ENCODE results near the gene LMAN2.
"Not testable (repeated sequence)": the region's sequence is repeated elsewhere in the genome, so short reads cannot be mapped to it uniquely, and the experiment has no call there.

Gene LMAN2

DNA sequence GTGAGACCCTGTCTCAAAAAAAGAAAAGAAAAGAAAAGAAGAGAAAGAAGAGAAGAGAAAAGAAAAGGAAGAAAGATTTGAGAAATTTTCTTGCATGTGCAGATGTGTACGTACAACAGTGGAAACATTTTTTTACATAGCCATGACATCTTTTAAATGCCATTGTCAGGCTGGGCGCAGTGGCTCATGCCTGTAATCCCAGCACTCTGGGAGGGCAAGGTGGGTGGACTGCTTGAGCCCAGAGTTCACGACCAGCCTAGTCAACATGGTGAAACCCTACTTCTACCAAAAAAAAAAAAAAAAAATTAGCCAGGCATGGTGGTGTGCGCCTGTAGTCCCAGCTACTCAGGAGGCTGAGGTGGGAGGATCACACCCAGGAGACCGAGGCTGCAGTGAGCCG, 6.6 kb downstream of the LMAN2 start:
- H3K4me3 ChIP-seq (ENCODE audit: insufficient read depth, low read length, poor library complexity, severe bottlenecking): no peak overlapping the region
- H4K20me1 ChIP-seq (ENCODE audit: low read depth, low read length): no peaks in the 10 kb centered on the region; the same call in 1 of the 2 replicates
- peaks cover 15% of the 10 kb centered on the region; the same call in 1 of the 2 replicates for H3K36me3 ChIP-seq (ENCODE audit: low read length)

GRCh38 chr5:177343777-177344176, 7.7 kb downstream of the LMAN2 start:
- no peak overlapping the region for H3K9ac ChIP-seq (ENCODE audit: low read length)
- H3K9me2 ChIP-seq (replicated peaks; ENCODE audit: insufficient read depth, low read length): no peaks in the 10 kb centered on the region
- H3K4me2 ChIP-seq (ENCODE audit: low read depth, low read length, poor library complexity, severe bottlenecking): no peak overlapping the region
- H4K20me1 ChIP-seq (ENCODE audit: low read depth, low read length): no peaks in the 10 kb centered on the region; the same call in 1 of the 2 replicates
- no peaks in the 10 kb centered on the region for H3K9me3 ChIP-seq (ENCODE audit: insufficient read depth, low read length)
- no peak overlapping the region for H2AFZ ChIP-seq (ENCODE audit: low read depth, low read length, severe bottlenecking)
- H3F3A ChIP-seq (ENCODE audit: insufficient read depth): no peaks in the 10 kb centered on the region
- no peaks in the 10 kb centered on the region for H3K27me3 ChIP-seq (ENCODE audit: low read length)
- no peak for TF ChIP-seq EZH2phosphoT487 (conservative IDR thresholded peaks at IDR 0.05; ENCODE audit: low read length)
- TF ChIP-seq CTCF (IDR thresholded peaks at IDR 0.05; ENCODE audit: insufficient read depth, low read length, poor library complexity, severe bottlenecking): no peak
- peaks cover 83% of the 10 kb centered on the region for H3K79me2 ChIP-seq (ENCODE audit: insufficient read depth, low read length)
- no peak overlapping the region for H3K27ac ChIP-seq (ENCODE audit: low read depth, low read length)
- no peak overlapping the region for H3K4me3 ChIP-seq (ENCODE audit: insufficient read depth, low read length, poor library complexity, severe bottlenecking)
- H3K36me3 ChIP-seq (ENCODE audit: low read length): peaks cover 15% of the 10 kb centered on the region; the same call in 1 of the 2 replicates

More for the DNA sequence above, 6.6 kb downstream of the LMAN2 start:
- Histone ChIP-seq H3K27me3 (ENCODE audit: low read length) (no peaks in the 10 kb centered on the region), H3K9me3 (ENCODE audit: insufficient read depth, low read length) (no peaks in the 10 kb centered on the region), H2AFZ (ENCODE audit: low read depth, low read length, severe bottlenecking) (no peak overlapping the region), H3K27ac (ENCODE audit: low read depth, low read length) (no peak overlapping the region), H3K9ac (ENCODE audit: low read length) (no peak overlapping the region), H3K79me2 (ENCODE audit: insufficient read depth, low read length) (peaks cover 83% of the 10 kb centered on the region), H3K4me2 (ENCODE audit: low read depth, low read length, poor library complexity, severe bottlenecking) (no peak overlapping the region), H3K9me2 (replicated peaks; ENCODE audit: insufficient read depth, low read length) (no peaks in the 10 kb centered on the region), H3F3A (ENCODE audit: insufficient read depth) (no peaks in the 10 kb centered on the region)
- TF ChIP-seq CTCF (IDR thresholded peaks at IDR 0.05; ENCODE audit: insufficient read depth, low read length, poor library complexity, severe bottlenecking): no peak
- no peak for TF ChIP-seq EZH2phosphoT487 (conservative IDR thresholded peaks at IDR 0.05; ENCODE audit: low read length)

DNA sequence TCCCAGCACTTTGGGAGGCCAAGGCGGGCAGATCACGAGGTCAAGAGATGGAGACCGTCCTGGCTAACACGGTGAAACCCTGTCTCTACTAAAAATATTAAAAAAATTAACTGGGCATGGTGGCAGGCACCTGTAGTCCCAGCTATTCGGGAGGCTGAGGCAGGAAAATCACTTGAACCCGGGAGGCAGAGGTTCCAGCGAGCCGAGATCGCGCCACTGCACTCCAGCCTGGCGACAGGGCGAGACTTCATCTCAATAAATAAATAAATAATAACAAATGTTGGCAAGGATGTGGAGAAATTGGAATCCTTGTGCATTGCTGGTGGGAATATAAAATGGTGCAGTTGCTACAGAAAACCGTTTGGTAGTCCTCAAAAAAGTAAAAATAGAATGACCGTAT, 8.5 kb downstream of the LMAN2 start:
- not testable (repeated sequence) for H3K27me3 ChIP-seq (ENCODE audit: low read length); H3K27ac ChIP-seq (ENCODE audit: low read depth, low read length); H3K4me3 ChIP-seq (ENCODE audit: insufficient read depth, low read length, poor library complexity, severe bottlenecking); H3K4me2 ChIP-seq (ENCODE audit: low read depth, low read length, poor library complexity, severe bottlenecking); H2AFZ ChIP-seq (ENCODE audit: low read depth, low read length, severe bottlenecking); H3F3A ChIP-seq (ENCODE audit: insufficient read depth); H3K9me3 ChIP-seq (ENCODE audit: insufficient read depth, low read length); H3K9ac ChIP-seq (ENCODE audit: low read length); H3K9me2 ChIP-seq (replicated peaks; ENCODE audit: insufficient read depth, low read length); H4K20me1 ChIP-seq (ENCODE audit: low read depth, low read length)
- H3K79me2 ChIP-seq (ENCODE audit: insufficient read depth, low read length): peaks cover 77% of the 10 kb centered on the region
- peaks cover 14% of the 10 kb centered on the region; the same call in 1 of the 2 replicates for H3K36me3 ChIP-seq (ENCODE audit: low read length)

GRCh38 chr5:177339107-177339638, 12.3 kb downstream of the LMAN2 start:
- H3K4me3 ChIP-seq (ENCODE audit: insufficient read depth, low read length, poor library complexity, severe bottlenecking): no peak overlapping the region
- H3K4me2 ChIP-seq (ENCODE audit: low read depth, low read length, poor library complexity, severe bottlenecking): no peak overlapping the region
- H3K9me3 ChIP-seq (ENCODE audit: insufficient read depth, low read length): no peaks in the 10 kb centered on the region
- no peak overlapping the region for H3K27ac ChIP-seq (ENCODE audit: low read depth, low read length)
- H4K20me1 ChIP-seq (ENCODE audit: low read depth, low read length): no peaks in the 10 kb centered on the region; the same call in 1 of the 2 replicates
- H3K79me2 ChIP-seq (ENCODE audit: insufficient read depth, low read length): peaks cover 44% of the 10 kb centered on the region
- TF ChIP-seq CTCF (IDR thresholded peaks at IDR 0.05; ENCODE audit: insufficient read depth, low read length, poor library complexity, severe bottlenecking) (no peak), EZH2phosphoT487 (conservative IDR thresholded peaks at IDR 0.05; ENCODE audit: low read length) (no peak)
- no peaks in the 10 kb centered on the region for H3F3A ChIP-seq (ENCODE audit: insufficient read depth)
- H3K36me3 ChIP-seq (ENCODE audit: low read length): peaks cover 9% of the 10 kb centered on the region; the same call in 1 of the 2 replicates
- no peaks in the 10 kb centered on the region for H3K27me3 ChIP-seq (ENCODE audit: low read length)
- H3K9ac ChIP-seq (ENCODE audit: low read length): no peak overlapping the region
- no peak overlapping the region for H2AFZ ChIP-seq (ENCODE audit: low read depth, low read length, severe bottlenecking)
- H3K9me2 ChIP-seq (replicated peaks; ENCODE audit: insufficient read depth, low read length): no peaks in the 10 kb centered on the region

Measured in SU-DHL-6 (cell line).